DND-41 (cell line): ENCODE results near the gene SUSD4.
"Not testable (repeated sequence)": the region's sequence is repeated elsewhere in the genome, so short reads cannot be mapped to it uniquely, and the experiment has no call there.

ENCODE experiments used
- ATAC-seq: fragments of 200-7000 bp; cut with Tn5 transposase; 3 replicates; pipeline ENCODE4 v1.9.1; 2021; ENCODE audit warnings: low read depth; ENCODE audit not compliant: insufficient read depth
- DNase-seq: peaks from one replicate; pipeline ENCODE4 v3.0.0-alpha.2; 2020
- H2AFZ ChIP-seq: 2 replicates; pipeline ENCODE4 v1.6.0; 2012; ENCODE audit warnings: low read depth, low read length
- H3K27ac ChIP-seq: 2 replicates; pipeline ENCODE4 v1.5.1; 2012; ENCODE audit warnings: low read length, inconsistent platforms
- H3K27me3 ChIP-seq: fragments of 200-600 bp; sonication (generic); 2 replicates; pipeline ENCODE4 v1.6.0; 2012; ENCODE audit warnings: low read length, mild to moderate bottlenecking, inconsistent platforms; ENCODE audit not compliant: insufficient read depth, poor library complexity
- H3K36me3 ChIP-seq: 2 replicates; pipeline ENCODE4 v1.5.1; 2012; ENCODE audit warnings: low read length, inconsistent platforms; ENCODE audit not compliant: insufficient read depth
- H3K4me1 ChIP-seq: 2 replicates; pipeline ENCODE4 v1.5.1; 2012; ENCODE audit warnings: mild to moderate bottlenecking, low read length; ENCODE audit not compliant: insufficient read depth
- H3K4me2 ChIP-seq: 2 replicates; pipeline ENCODE4 v1.6.0; 2012; ENCODE audit warnings: mild to moderate bottlenecking, moderate library complexity, low read length, inconsistent platforms; ENCODE audit not compliant: insufficient read depth
- H3K4me3 ChIP-seq, 2 experiments: fragments of 200-600 bp in 1 of 2; shearing (Covaris generic) in 1 of 2; 2 replicates each; pipeline ENCODE4 v1.5.1; 2012 to 2016; ENCODE audit warnings: inconsistent platforms in 2 of 2, low read length in 2 of 2, mild to moderate bottlenecking in 2 of 2, low read depth in 1 of 2, moderate library complexity in 1 of 2
- H3K79me2 ChIP-seq: 2 replicates; pipeline ENCODE4 v1.6.0; 2012; ENCODE audit warnings: low read length, inconsistent platforms; ENCODE audit not compliant: insufficient read depth
- H3K9ac ChIP-seq: 2 replicates; pipeline ENCODE4 v1.6.0; 2012; ENCODE audit warnings: low read depth, mild to moderate bottlenecking, inconsistent platforms, low read length, moderate library complexity
- H3K9me3 ChIP-seq: 2 replicates; pipeline ENCODE4 v1.5.1; 2012; ENCODE audit warnings: low read length, moderate library complexity, mild to moderate bottlenecking, inconsistent platforms; ENCODE audit not compliant: insufficient read depth, severe bottlenecking
- H4K20me1 ChIP-seq: 2 replicates; pipeline ENCODE4 v1.6.0; 2012; ENCODE audit warnings: low read length; ENCODE audit not compliant: insufficient read depth
- CTCF ChIP-seq: IDR thresholded peaks from 2 replicates; pipeline ENCODE4 v1.5.1; 2012; ENCODE audit warnings: borderline replicate concordance, low read length, moderate library complexity, mild to moderate bottlenecking; ENCODE audit not compliant: poor library complexity, severe bottlenecking; ENCODE audit errors: extremely low read depth
- EZH2 ChIP-seq: IDR thresholded peaks from 3 replicates; pipeline ENCODE4 v1.6.1; 2012; ENCODE audit warnings: borderline replicate concordance, low read depth, mild to moderate bottlenecking, moderate library complexity, low read length, inconsistent platforms; ENCODE audit not compliant: severe bottlenecking

The SUSD4 gene

GRCh38 chr1:223257856-223258550 is 106.0 kb downstream of the SUSD4 start:
- Histone ChIP-seq H3K36me3 (no peaks in the 10 kb centered on the region), H3K27me3 (no peaks in the 10 kb centered on the region), H3K4me1 (no peaks in the 10 kb centered on the region), H3K27ac (no peak overlapping the region), H3K4me2 (no peak overlapping the region), H3K4me3 (no peak overlapping the region), H4K20me1 (no peaks in the 10 kb centered on the region), H3K79me2 (no peaks in the 10 kb centered on the region), H3K9me3 (no peaks in the 10 kb centered on the region), H2AFZ (no peak overlapping the region), H3K9ac (no peak overlapping the region)
- ATAC-seq (no peak), DNase-seq (no peak)
- TF ChIP-seq EZH2 (no peak), CTCF (no peak)

GRCh38 chr1:223256034-223256433 is 107.9 kb downstream of the SUSD4 start:
- Histone ChIP-seq H3K4me3 (no peak overlapping the region), H2AFZ (no peak overlapping the region), H3K4me1 (no peaks in the 10 kb centered on the region), H3K27me3 (no peaks in the 10 kb centered on the region), H3K27ac (no peak overlapping the region), H3K4me2 (no peak overlapping the region), H3K9ac (no peak overlapping the region), H4K20me1 (no peaks in the 10 kb centered on the region), H3K9me3 (no peaks in the 10 kb centered on the region), H3K36me3 (no peaks in the 10 kb centered on the region), H3K79me2 (no peaks in the 10 kb centered on the region)
- ATAC-seq (no peak), DNase-seq (no peak)
- TF ChIP-seq EZH2, result no peak
- no peak for TF ChIP-seq CTCF

GRCh38 chr1:223253916-223254315 is 110.1 kb downstream of the SUSD4 start:
- no peak overlapping the region for H3K4me3 ChIP-seq
- no peaks in the 10 kb centered on the region for H3K79me2 ChIP-seq
- H3K4me1 ChIP-seq, result no peaks in the 10 kb centered on the region
- no peaks in the 10 kb centered on the region for H3K27me3 ChIP-seq
- no peak overlapping the region for H3K27ac ChIP-seq
- no peaks in the 10 kb centered on the region for H4K20me1 ChIP-seq
- no peak for DNase-seq
- no peak for ATAC-seq
- no peaks in the 10 kb centered on the region for H3K36me3 ChIP-seq
- no peak for TF ChIP-seq CTCF
- no peak for TF ChIP-seq EZH2
- no peaks in the 10 kb centered on the region for H3K9me3 ChIP-seq
- H3K9ac ChIP-seq, result no peak overlapping the region
- H2AFZ ChIP-seq, result no peak overlapping the region
- no peak overlapping the region for H3K4me2 ChIP-seq

- H3K79me2 ChIP-seq, H4K20me1 ChIP-seq, H3K4me1 ChIP-seq, H3K27me3 ChIP-seq, H3K4me3 ChIP-seq, H2AFZ ChIP-seq, H3K9me3 ChIP-seq, ATAC-seq, H3K27ac ChIP-seq, H3K4me2 ChIP-seq, H3K9ac ChIP-seq, DNase-seq, H3K36me3 ChIP-seq: not testable (repeated sequence)
Observed at GRCh38 chr1:223251387-223251786, 112.6 kb downstream of the SUSD4 start.
